GF-D8 (cell line): ENCODE measurements around the gene MICB.
"Not testable (repeated sequence)": the region's sequence is repeated elsewhere in the genome, so short reads cannot be mapped to it uniquely, and the experiment has no call there.

Experiments used
- DNase-seq: peaks from one replicate; lab custom pipeline; 2025; lab: John Stamatoyannopoulos, UW

Gene MICB

GRCh38 chr6:31474871-31475286, 23.1 kb upstream of the MICB start:
- DNase-seq: no peak

DNA sequence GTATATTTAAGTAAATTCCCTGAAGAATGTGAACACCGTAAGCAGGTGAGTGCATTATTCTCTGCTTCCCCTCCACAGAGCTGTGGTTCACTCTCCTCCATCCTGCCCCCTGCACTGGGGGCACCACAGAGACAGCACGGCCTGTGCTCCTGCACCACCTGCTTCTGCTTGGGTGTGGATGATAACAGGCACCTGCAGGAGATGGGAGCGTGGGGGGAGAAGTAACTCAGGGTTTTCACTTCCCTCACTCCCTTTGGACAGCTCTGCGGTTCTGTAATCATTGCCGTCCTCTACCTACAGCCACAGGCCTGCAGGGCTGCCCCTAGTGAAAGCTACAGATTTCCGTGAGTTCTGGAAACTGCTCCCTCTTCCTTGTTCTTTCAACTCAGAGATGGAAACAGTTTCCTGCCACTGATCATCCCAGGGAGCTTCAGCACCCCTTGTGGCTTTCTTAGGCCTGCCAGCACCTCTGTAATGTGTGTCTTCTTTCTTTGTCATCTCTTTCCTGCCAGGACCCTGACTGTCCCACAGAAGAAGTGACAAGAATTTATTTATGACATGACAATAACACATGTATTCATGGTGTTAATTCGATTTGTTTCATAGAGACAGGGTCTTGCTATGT, 21.3 kb upstream of the MICB start:
- DNase-seq: no peak

GRCh38 chr6:31477521-31477920, 20.4 kb upstream of the MICB start:
- DNase-seq: no peak

DNA sequence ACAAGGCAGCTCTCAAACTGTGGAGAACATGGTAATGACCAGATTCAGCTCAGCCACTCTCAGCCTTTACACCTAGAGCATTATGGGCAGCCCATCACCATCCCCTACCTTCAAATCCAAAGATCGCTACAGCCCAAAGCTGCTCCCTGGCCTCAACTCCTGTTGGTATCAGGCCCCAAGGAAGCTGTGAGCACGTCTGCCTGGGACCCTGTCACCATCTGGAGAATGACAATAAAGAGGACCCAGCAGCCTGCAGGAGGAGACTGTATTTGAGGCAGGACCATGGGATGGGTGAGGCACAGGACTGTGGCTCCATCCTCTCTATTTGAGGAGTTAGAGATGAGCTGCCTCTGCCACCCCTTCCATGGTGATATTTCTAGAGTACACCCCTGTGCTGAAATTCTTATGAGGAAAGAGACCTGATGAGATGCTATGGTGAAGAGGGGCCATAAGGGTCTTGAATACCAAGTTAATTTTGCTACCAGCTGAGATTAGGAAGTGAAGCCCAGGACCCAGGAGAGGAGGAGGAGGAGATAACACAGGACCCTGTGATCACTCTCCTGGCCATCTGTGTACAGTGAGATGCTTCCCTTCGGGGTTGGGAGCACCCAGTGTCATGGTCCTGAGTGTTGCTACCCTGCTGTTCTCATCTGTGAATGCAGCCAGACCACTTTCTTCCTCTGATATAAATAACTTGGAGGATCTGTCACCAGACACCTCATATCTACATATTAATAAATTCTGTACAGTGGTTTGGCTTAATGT, 19.6 kb upstream of the MICB start:
- no peak for DNase-seq

GRCh38 chr6:31479151-31479932, 18.6 kb upstream of the MICB start:
- DNase-seq: no peak

DNA sequence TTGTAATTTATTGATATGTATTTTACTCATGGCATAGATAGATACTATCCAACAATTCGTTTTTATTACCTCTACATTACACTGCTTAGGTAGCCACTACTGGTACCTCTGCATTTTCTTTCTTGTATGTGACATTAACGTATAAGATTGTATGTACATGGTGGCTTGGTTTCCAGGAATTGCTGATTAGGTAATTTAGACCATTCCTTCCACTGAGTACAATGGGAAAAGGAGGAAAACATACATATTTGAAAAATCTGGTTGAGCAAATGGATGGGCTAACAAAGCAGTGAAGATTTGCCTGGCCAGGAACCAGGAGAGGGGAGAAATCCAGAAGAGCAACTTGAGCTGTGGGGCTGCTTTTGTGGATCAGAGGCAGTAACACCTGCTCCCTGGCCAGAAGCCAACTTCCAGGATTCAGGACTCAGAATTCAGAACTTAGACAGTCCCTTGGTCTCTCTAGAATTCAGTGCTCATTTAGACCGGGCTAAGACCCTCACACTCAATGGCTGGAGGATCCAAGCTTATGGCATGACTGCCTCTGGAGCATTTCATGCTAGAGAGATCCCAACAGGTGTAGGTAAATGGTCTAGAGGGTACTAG, 17.9 kb upstream of the MICB start:
- DNase-seq: no peak

DNA sequence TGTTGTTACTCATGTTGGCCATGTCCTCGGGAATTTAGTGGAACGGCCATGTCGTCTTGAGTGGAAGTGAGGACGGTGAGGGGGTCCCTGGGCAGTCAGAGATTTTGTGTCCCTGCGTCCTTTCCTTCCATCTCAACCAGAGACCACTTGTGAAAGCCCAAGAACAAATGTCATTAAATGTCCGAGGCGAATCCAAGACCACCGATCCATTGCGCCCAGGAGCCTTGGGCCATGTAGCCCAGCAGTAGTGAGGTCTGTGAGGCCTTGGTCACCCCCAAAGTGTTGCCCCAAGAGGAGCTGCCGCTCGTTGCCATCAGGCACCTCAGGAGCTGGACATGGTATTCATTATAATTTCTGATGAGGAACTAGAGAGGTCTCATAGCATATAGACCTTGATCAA, 17.4 kb upstream of the MICB start:
- no peak for DNase-seq

DNA sequence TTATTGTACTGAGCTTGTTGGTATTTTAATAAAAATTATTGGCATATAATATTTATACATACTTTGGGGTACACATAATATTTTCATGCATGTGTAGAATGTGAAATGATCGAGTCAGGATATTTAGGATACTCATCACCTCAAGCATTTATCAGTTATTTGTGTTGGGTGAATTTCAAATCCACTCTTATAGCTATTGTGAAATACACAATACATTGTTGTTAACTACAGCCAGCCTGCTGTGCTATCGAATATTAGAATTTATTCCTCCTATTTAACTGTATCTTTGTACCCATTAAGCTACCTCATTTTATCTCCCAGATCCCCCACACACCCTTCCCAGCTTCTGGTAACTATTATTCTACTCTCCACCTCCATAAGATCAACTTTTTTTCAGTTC, 14.6 kb upstream of the MICB start:
- no peak for DNase-seq

DNA sequence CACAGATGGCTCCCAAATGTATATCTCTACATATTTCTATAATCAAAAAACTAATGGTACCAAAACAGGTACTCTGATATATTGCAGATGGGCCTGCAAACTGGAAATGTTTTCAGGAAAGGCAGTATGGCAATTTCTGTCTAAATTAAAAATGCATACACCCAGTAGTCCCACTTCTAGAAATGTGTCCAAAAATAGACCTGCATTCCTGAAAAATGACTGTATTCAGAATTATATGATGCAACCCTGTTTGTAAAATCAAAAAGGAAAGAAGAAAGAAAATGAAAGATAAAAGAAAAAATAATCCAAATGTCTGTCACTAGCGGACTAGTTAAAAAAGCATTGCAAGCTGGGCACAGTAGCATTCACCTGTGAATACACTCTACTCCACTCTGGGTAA, 12.9 kb upstream of the MICB start:
- no peak for DNase-seq

DNA sequence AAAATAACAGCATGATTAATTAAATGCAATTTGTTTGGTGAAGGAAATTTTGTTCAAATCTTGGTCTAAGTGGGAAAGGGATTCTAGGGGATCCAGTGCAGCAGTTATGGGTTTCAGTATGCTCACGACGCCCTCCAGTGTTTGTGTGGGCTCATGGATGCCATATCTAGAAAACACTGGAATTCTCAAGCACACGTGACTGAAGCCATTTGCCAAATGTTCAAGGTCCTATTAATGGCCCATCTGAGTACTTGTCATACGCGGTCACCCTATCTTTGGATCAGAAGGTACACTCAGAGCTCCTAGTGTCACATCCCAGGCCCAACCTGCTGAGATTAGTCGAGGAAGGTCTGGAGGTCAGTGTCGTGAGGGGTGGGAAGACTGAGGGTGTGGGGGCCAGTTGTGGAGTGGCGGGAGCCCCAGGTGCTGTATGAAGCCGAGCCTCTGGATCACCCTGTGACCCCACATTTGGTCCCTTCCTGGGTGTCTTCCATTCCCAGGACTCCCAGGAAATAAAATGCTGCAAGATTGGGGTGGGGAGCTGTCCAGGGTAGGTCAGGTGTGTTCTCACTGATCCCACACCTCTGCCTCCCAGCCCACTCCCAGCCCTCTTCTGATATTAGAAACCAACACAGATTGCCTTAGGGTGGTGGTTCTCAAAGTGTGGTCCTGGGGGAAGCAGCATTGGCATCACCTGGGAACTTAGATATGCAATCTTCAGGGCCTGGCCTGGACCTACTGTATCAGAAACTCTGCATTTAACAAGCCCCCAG, 11.7 kb upstream of the MICB start:
- DNase-seq: not testable (repeated sequence)

- DNase-seq: not testable (repeated sequence)
Observed at GRCh38 chr6:31487674-31488073, 10.3 kb upstream of the MICB start.

DNA sequence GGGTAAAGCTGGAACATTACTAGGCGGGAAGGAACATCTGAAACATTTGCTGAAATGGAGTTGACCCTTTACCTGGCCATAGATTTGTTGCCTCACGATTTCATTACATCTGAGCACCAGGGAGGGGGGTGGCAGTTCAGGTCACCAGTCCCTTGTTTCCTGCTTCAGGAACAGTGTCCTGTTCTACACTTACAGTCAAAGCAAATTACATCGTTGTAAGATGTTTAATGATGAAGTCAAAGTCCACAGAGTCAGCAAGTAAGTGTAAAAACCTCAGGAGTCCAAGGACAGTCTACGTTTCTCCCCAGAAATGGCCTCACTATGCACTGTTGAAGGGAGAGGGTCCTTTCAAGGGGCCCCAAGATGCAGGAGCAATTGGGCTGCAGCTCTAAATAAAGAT, 8.9 kb upstream of the MICB start:
- DNase-seq: no peak

DNA sequence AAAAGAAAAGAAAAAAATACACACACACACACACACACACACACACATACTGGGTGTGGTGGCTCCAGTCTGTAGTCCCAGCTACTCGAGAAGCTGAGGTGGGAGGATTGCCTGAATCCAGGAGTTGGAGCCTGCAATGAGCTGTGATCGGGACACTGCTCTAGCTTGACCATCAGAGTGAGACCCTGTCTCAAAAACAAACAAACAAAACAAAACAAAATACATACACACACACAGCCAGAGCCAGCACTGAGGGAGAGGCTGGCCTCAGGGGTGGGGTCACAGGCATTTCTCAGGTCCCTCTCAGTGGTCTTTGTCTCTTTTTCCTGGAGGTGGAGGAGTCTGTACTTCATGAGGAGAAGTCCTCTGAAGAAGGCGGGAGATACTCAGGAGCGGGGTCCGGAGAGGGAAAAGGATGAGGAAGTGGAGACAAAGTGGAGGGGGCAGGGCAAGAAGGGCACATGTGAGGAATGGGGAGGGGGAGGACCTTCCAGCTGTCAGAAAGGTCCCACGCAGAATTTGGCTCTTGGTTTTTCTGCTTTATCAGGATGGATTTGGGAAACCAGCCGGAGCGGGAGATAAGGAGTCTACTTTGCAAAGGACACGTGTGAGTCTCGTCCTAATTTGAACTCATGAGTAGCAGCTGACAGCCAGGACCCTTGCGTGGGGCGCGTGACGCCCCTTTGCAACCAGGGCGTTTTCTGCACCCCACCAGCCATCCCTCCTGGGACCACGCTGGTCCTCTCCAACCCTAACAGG, 7.7 kb upstream of the MICB start:
- no peak for DNase-seq

GRCh38 chr6:31493550-31493874, 4.4 kb upstream of the MICB start:
- DNase-seq: not testable (repeated sequence)

- DNase-seq: peak; percentile 45
Observed at GRCh38 chr6:31493875-31494694, 3.9 kb upstream of the MICB start.

DNA sequence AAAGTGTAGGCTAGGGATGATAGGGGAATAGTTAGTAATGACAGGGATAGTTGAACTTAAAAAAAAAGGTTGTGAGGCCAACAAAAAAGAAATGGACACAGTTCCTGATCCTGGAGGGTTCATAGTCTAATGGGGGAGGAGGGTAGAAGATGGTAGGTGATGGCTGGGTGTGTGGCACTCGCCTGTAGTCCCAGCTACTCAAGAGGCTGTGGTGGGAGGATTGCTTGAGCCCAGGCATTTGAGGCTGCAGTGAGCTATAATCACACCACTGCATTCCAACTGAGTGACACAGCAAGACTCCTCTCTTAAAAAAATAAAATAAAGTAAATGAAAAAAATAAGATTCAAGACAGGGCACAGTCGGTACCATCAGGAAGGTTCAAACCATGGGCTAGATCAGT, 2.4 kb upstream of the MICB start:
- no peak for DNase-seq

GRCh38 chr6:31496826-31497225, 1.1 kb upstream of the MICB start:
- DNase-seq: not testable (repeated sequence)

- DNase-seq: no peak
Observed at GRCh38 chr6:31498748-31499147, 803 bp downstream of the MICB start.

DNA sequence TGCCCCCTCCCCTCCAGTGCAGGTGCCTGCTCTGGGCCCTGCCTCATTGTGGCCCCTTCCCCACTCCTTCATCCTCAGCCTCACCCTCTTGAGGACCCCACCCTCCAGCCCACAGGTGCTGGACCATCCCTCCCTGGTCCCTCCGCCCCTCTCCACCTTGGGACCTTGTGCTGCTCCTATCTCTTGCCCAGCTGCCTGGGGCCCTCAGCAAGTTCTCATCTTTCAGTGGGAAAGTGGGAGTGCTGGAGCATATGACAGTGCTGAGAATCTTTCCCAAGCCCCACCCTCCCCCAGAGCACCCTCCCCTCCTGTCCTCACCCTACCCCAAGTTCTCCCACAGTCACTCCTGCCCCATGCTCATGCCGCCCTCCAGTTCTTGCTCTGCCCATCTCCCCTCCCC, 1.7 kb downstream of the MICB start:
- not testable (repeated sequence) for DNase-seq

- DNase-seq: no peak
Observed at GRCh38 chr6:31502586-31502985, 4.6 kb downstream of the MICB start.
